ENCODE data around the gene PLXNB2. TPM values are rescaled to one million over a fixed set of nuclear protein-coding genes. Genes with fewer than 3 reads are reported as not detected.

PLXNB2 gene
- polyA plus RNA-seq, 1 experiment = 68.0 TPM

DNA sequence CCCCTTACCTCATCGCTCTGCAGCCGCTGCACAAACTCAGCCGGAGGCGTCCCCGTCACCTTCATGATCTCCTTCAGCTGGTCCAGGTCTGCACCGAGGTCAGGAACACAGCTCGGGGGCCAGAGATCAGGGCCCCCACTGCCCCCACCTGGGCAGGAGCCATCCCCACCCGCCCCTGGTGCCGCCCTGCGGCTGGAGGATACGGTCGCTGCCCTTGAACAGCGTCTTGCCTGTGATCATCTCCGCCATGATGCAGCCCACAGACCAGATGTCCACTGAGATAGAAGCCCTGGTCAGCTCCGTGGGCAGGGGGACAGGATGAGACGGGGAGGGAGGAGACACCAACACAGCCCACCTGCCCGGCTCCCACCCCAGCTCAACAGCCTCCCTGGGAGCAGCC, 51.8 kb downstream of the PLXNB2 start:
- no peak for DNase-seq (ENCODE audit: low read depth, low spot score)
- H3K27me3 ChIP-seq (ENCODE audit: control insufficient read depth, insufficient read depth, low read length) = no peaks in the 10 kb centered on the region
- ChIA-PET POLR2A (no interaction called here), CTCF (interaction anchor here (1.0 kb wide), 1 partner anchor 111 kb away, joined by 3 read pairs; no protein-coding TSS in a partner anchor)
- TF ChIP-seq, protein P1, sequence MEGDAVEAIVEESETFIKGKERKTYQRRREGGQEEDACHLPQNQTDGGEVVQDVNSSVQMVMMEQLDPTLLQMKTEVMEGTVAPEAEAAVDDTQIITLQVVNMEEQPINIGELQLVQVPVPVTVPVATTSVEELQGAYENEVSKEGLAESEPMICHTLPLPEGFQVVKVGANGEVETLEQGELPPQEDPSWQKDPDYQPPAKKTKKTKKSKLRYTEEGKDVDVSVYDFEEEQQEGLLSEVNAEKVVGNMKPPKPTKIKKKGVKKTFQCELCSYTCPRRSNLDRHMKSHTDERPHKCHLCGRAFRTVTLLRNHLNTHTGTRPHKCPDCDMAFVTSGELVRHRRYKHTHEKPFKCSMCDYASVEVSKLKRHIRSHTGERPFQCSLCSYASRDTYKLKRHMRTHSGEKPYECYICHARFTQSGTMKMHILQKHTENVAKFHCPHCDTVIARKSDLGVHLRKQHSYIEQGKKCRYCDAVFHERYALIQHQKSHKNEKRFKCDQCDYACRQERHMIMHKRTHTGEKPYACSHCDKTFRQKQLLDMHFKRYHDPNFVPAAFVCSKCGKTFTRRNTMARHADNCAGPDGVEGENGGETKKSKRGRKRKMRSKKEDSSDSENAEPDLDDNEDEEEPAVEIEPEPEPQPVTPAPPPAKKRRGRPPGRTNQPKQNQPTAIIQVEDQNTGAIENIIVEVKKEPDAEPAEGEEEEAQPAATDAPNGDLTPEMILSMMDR (IDR thresholded peaks at IDR 0.05; ENCODE audit: low read depth, low read length) = no peak
- no peak overlapping the region for H3K27ac ChIP-seq (ENCODE audit: low read depth, low read length)
- no peaks in the 10 kb centered on the region; the same call in 1 of the 2 replicates for H3K9me3 ChIP-seq (ENCODE audit: control insufficient read depth, insufficient read depth, low read length)
- no peak overlapping the region for H3K4me3 ChIP-seq (ENCODE audit: low read depth, low read length)

DNA sequence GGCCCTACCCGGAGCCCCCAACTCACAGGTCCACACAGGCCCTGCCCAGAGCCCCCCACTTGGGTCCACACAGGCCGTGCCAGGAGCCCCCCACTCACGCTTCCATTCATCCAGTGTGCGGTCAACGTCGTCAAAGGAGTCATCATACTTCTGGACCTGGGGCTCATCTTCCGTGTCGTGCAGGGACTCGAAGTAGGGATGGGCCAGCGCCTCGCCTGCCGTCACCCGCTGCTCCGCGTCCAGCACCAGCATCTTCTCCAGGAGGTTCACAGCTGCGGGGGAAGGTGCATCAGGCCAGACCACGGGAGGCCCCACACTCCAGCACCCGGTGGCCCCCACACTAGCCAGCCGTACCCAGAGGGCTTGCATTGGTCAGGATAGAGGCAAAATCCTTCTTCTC, 52.3 kb downstream of the PLXNB2 start:
- CTCF ChIA-PET = interaction anchor here (0.6 kb wide), 1 partner anchor 129 kb away, joined by 3 read pairs; no protein-coding TSS in a partner anchor

DNA sequence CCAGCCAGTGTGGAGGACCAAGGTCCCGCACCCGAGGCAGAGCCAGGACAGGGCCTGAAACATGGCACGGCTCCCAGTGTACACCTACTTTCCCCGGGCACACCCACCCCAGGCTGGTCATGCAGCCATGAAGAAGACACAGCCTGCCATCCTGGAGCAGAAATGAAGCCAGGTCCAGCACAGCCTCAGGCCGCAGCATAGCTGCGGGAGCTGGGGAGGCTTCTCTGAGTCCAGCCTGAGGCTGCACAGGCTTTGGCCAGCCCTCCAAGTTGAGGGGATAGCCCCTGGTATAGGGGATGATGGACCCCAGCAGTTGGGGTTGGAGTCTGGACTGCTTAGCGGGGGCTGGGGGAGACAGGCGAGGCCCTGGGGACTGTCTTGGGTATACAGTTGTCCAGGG, 53.5 kb downstream of the PLXNB2 start:
- no peaks in the 10 kb centered on the region; the same call in 1 of the 2 replicates for H3K9me3 ChIP-seq (ENCODE audit: control insufficient read depth, insufficient read depth, low read length)
- H3K27me3 ChIP-seq (ENCODE audit: control insufficient read depth, insufficient read depth, low read length) = no peaks in the 10 kb centered on the region
- no peak overlapping the region for H3K4me3 ChIP-seq (ENCODE audit: low read depth, low read length)
- ChIA-PET POLR2A (no interaction called here), CTCF (no interaction called here)
- H3K27ac ChIP-seq (ENCODE audit: low read depth, low read length) = no peak overlapping the region
- no peak for DNase-seq (ENCODE audit: low read depth, low spot score)
- TF ChIP-seq, protein P1 (IDR thresholded peaks at IDR 0.05; ENCODE audit: low read depth, low read length) = no peak

More for the DNA sequence above, 52.3 kb downstream of the PLXNB2 start:
- Histone ChIP-seq H3K9me3 (ENCODE audit: control insufficient read depth, insufficient read depth, low read length) (no peaks in the 10 kb centered on the region; the same call in 1 of the 2 replicates), H3K27ac (ENCODE audit: low read depth, low read length) (no peak overlapping the region), H3K27me3 (ENCODE audit: control insufficient read depth, insufficient read depth, low read length) (no peaks in the 10 kb centered on the region), H3K4me3 (ENCODE audit: low read depth, low read length) (no peak overlapping the region)
- no peak for DNase-seq (ENCODE audit: low read depth, low spot score)
- POLR2A ChIA-PET = no interaction called here
- TF ChIP-seq, protein P1 (IDR thresholded peaks at IDR 0.05; ENCODE audit: low read depth, low read length) = no peak

DNA sequence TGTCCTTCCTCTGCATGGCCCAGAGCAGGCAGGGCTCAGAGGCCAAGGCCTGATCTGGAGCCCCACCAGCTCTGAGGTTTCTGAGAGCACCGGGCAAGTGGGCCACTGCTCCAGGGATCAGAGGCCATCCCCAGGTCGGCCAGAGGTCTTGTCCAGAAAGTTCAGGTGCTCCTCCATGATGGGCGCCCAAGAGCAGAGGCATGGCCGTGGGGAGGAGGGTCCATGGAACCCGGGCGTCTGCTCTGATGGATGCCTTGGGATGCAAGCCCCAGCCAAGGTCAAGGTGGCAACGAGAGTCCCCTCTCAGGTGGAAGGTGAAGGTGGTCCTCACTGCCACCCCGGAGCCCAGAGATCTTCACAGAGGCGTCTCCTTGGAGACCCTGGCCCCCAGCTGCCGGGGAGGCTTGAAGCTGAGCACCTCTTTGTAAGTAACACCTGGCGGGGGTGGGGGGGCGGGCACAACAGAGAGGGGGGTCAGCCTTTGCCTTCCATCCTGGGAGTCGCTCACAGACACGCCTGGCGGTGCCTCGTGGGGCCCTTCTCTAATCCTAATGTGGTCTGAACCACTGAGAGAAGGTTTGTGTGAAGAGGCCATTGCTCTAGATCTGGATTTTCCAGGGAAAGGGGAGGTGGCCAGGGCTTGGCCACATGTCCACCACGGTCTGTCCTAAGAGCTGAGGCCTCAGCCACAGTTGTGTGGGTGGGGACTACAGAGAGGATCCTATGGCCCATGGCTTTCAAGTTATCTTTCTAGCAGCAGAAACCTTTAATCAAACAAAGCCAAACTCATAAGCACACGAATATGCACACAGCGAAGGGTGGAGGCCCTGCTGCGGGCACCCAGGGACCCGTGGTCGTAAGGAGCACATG, 54.2 kb downstream of the PLXNB2 start:
- Histone ChIP-seq H3K27ac (ENCODE audit: low read depth, low read length) (no peak overlapping the region), H3K27me3 (ENCODE audit: control insufficient read depth, insufficient read depth, low read length) (no peaks in the 10 kb centered on the region), H3K9me3 (ENCODE audit: control insufficient read depth, insufficient read depth, low read length) (no peaks in the 10 kb centered on the region; the same call in 1 of the 2 replicates), H3K4me3 (ENCODE audit: low read depth, low read length) (no peak overlapping the region)
- CTCF ChIA-PET = interaction anchor here (0.6 to 3.0 kb wide), 4 partner anchors 73 to 175 kb away, joined by 3 to 25 read pairs (median 6); partner anchors contain the start of gene DENND6B
- TF ChIP-seq, protein P1 (IDR thresholded peaks at IDR 0.05; ENCODE audit: low read depth, low read length) = no peak
- POLR2A ChIA-PET = no interaction called here
- no peak for DNase-seq (ENCODE audit: low read depth, low spot score)

Measured in AG04450 (cell line).